Measurements from ENCODE around the gene KANK3.
"Not testable (repeated sequence)": the region's sequence is repeated elsewhere in the genome, so short reads cannot be mapped to it uniquely, and the experiment has no call there.

KANK3 gene

GRCh38 chr19:8343483-8343844 lies 402 bp upstream of the KANK3 start:
- H3K9me3 ChIP-seq (ENCODE audit: severe bottlenecking) = no peaks in the 10 kb centered on the region
- DNase-seq = no peak
- no peaks in the 10 kb centered on the region for H3K36me3 ChIP-seq
- peaks cover 4% of the 10 kb centered on the region for H3K27me3 ChIP-seq (ENCODE audit: insufficient read depth, low read depth, severe bottlenecking)
- no peak overlapping the region for H3K4me3 ChIP-seq (ENCODE audit: low read depth, low read length)
- H3K27ac ChIP-seq = no peak overlapping the region
- no peak for TF ChIP-seq CTCF (IDR thresholded peaks at IDR 0.05; ENCODE audit: low read depth, low read length)

GRCh38 chr19:8342316-8342683 lies 762 bp downstream of the KANK3 start:
- no peak for TF ChIP-seq CTCF (IDR thresholded peaks at IDR 0.05; ENCODE audit: low read depth, low read length)
- Histone ChIP-seq H3K4me3 (ENCODE audit: low read depth, low read length) (no peak overlapping the region), H3K27ac (no peak overlapping the region)

GRCh38 chr19:8341504-8341903 lies 1.6 kb downstream of the KANK3 start:
- H3K9me3 ChIP-seq (ENCODE audit: severe bottlenecking); H3K27ac ChIP-seq; DNase-seq; H3K27me3 ChIP-seq (ENCODE audit: insufficient read depth, low read depth, severe bottlenecking); H3K4me3 ChIP-seq (ENCODE audit: low read depth, low read length); H3K36me3 ChIP-seq: not testable (repeated sequence)

More at GRCh38 chr19:8342316-8342683, 762 bp downstream of the KANK3 start:
- H3K36me3 ChIP-seq = no peaks in the 10 kb centered on the region
- peaks cover 4% of the 10 kb centered on the region for H3K27me3 ChIP-seq (ENCODE audit: insufficient read depth, low read depth, severe bottlenecking)
- DNase-seq = no peak
- H3K9me3 ChIP-seq (ENCODE audit: severe bottlenecking) = no peaks in the 10 kb centered on the region

GRCh38 chr19:8340341-8341096 lies 2.5 kb downstream of the KANK3 start:
- Histone ChIP-seq H3K27me3 (ENCODE audit: insufficient read depth, low read depth, severe bottlenecking) (peaks cover 4% of the 10 kb centered on the region), H3K36me3 (no peaks in the 10 kb centered on the region), H3K9me3 (ENCODE audit: severe bottlenecking) (no peaks in the 10 kb centered on the region), H3K27ac (no peak overlapping the region), H3K4me3 (ENCODE audit: low read depth, low read length) (no peak overlapping the region)
- TF ChIP-seq CTCF (IDR thresholded peaks at IDR 0.05; ENCODE audit: low read depth, low read length) = no peak
- no peak for DNase-seq

- TF ChIP-seq CTCF (IDR thresholded peaks at IDR 0.05; ENCODE audit: low read depth, low read length) = no peak
- H3K9me3 ChIP-seq (ENCODE audit: severe bottlenecking) = no peaks in the 10 kb centered on the region
- H3K27ac ChIP-seq = no peak overlapping the region
- H3K27me3 ChIP-seq (ENCODE audit: insufficient read depth, low read depth, severe bottlenecking) = peaks cover 13% of the 10 kb centered on the region
- no peak for DNase-seq
- no peaks in the 10 kb centered on the region for H3K36me3 ChIP-seq
- no peak overlapping the region for H3K4me3 ChIP-seq (ENCODE audit: low read depth, low read length)
Measured at GRCh38 chr19:8338835-8339234, 4.2 kb downstream of the KANK3 start.

- H3K36me3 ChIP-seq = no peaks in the 10 kb centered on the region
- no peaks in the 10 kb centered on the region for H3K9me3 ChIP-seq (ENCODE audit: severe bottlenecking)
- no peak for DNase-seq
- H3K4me3 ChIP-seq (ENCODE audit: low read depth, low read length) = no peak overlapping the region
- H3K27ac ChIP-seq = no peak overlapping the region
- no peak for TF ChIP-seq CTCF (IDR thresholded peaks at IDR 0.05; ENCODE audit: low read depth, low read length)
- H3K27me3 ChIP-seq (ENCODE audit: insufficient read depth, low read depth, severe bottlenecking) = peaks cover 22% of the 10 kb centered on the region
Measured at GRCh38 chr19:8337728-8338127, 5.3 kb downstream of the KANK3 start.

Measured in WERI-Rb-1 (cell line).